AG04450 (cell line): Measurements from ENCODE around the gene ARSK. TPM values are rescaled to one million over a fixed set of nuclear protein-coding genes. Genes with fewer than 3 reads are reported as not detected.
A peak's percentile ranks its signal among the peaks of the same experiment; 100 is the strongest.

ENCODE experiments used
- CTCF ChIA-PET: fragments of 300-600, 350-600 bp; formaldehyde crosslinking; extraction: SDS; loops from one replicate; lab custom pipeline; 2022; ENCODE audit warnings: antibody characterized with exemption, inconsistent platforms; lab: Charles Lee
- POLR2A ChIA-PET: fragments of 350-600 bp; formaldehyde crosslinking; extraction: SDS; loops from one replicate; lab custom pipeline; 2021; ENCODE audit warnings: antibody characterized with exemption, inconsistent platforms; lab: Yijun Ruan, JAX
- DNase-seq: peaks from one replicate; pipeline ENCODE4 v3.0.0-alpha.2; 2011; ENCODE audit warnings: low read depth, low spot score
- H3K27ac ChIP-seq: one replicate; pipeline ENCODE4 v1.5.1; 2012; ENCODE audit warnings: low read depth, low read length, control low read depth
- H3K27me3 ChIP-seq: one replicate; pipeline ENCODE4 v1.6.0; 2012; ENCODE audit warnings: low read length; ENCODE audit not compliant: control insufficient read depth, insufficient read depth
- H3K4me3 ChIP-seq: 2 replicates; pipeline ENCODE4 v1.5.1; 2011; ENCODE audit warnings: mild to moderate bottlenecking, low read depth, low read length, control low read depth
- H3K9me3 ChIP-seq: 2 replicates; pipeline ENCODE4 v1.5.1; 2012; ENCODE audit warnings: low read length; ENCODE audit not compliant: control insufficient read depth, insufficient read depth
- polyA plus RNA-seq: library from polyadenylated mRNA; depleted of rRNA; stranded (reverse); fragments of >200 nt; gene quantifications from 2 replicates; pipeline ENCODE4 v1.2.3, GENCODE V29; 2011
- TF ChIP-seq, protein P1 (sequence below): IDR thresholded peaks from 2 replicates; pipeline ENCODE4 v1.5.1; 2011; ENCODE audit warnings: low read depth, low read length, control low read depth, inconsistent platforms

The ARSK gene
- polyA plus RNA-seq, 1 experiment: 18.3 TPM

DNA sequence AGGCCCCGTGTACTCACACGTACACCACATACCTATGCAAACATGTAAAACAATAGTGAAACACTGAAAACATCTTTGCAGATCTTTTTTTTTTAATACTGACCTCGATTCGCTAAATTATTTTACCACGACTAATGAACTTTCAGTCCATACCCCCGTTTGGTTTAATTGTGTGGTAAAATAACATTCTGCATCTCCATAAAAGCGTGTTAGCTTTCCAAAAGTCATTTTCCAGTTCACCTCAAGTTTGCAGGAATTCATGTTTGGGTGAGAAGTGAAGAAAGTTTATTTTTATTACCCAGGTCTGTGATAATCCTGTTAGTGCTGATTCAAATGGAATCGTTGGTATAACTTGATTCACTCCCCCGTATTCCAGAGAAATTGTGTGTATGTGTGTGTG is 652 bp downstream of the ARSK start:
- TF ChIP-seq, protein P1, sequence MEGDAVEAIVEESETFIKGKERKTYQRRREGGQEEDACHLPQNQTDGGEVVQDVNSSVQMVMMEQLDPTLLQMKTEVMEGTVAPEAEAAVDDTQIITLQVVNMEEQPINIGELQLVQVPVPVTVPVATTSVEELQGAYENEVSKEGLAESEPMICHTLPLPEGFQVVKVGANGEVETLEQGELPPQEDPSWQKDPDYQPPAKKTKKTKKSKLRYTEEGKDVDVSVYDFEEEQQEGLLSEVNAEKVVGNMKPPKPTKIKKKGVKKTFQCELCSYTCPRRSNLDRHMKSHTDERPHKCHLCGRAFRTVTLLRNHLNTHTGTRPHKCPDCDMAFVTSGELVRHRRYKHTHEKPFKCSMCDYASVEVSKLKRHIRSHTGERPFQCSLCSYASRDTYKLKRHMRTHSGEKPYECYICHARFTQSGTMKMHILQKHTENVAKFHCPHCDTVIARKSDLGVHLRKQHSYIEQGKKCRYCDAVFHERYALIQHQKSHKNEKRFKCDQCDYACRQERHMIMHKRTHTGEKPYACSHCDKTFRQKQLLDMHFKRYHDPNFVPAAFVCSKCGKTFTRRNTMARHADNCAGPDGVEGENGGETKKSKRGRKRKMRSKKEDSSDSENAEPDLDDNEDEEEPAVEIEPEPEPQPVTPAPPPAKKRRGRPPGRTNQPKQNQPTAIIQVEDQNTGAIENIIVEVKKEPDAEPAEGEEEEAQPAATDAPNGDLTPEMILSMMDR: no peak
- Histone ChIP-seq H3K27ac (no peak overlapping the region), H3K4me3 (peak overlapping the region; percentile 88), H3K27me3 (no peaks in the 10 kb centered on the region), H3K9me3 (no peaks in the 10 kb centered on the region)
- no peak for DNase-seq
- ChIA-PET POLR2A (interaction anchor here (0.9 to 1.2 kb wide), 4 partner anchors 9 to 175 kb away, joined by 3 to 9 read pairs (median 5); partner anchors contain the start of genes RFESD and RHOBTB3), CTCF (interaction anchor here (0.6 to 1.1 kb wide), 3 partner anchors 11 to 99 kb away, joined by 3 to 4 read pairs (median 3); no protein-coding TSS in a partner anchor)

DNA sequence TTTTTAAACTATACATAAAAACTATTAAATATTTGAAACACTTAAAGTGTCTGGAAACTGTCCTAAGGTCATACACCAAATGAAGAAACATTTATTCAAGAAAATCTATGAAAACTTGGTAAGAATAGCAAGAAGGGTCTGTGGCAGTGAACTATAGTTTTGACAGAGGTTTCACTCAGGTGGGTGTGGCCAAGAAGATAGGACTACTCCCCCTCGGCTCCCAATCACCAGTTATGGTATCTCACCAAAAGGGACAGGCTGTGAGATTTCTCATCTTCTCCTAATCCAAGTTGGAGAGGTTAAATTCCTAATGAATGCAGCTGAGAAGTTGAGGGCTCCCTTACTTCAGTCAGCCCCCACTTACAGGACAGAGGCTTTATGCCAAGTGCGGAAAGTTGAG is 2.9 kb downstream of the ARSK start:
- TF ChIP-seq, protein P1: no peak
- no peaks in the 10 kb centered on the region for H3K9me3 ChIP-seq
- ChIA-PET POLR2A (no interaction called here), CTCF (no interaction called here)
- H3K4me3 ChIP-seq: no peak overlapping the region
- H3K27ac ChIP-seq: no peak overlapping the region
- H3K27me3 ChIP-seq: no peaks in the 10 kb centered on the region
- DNase-seq: no peak

DNA sequence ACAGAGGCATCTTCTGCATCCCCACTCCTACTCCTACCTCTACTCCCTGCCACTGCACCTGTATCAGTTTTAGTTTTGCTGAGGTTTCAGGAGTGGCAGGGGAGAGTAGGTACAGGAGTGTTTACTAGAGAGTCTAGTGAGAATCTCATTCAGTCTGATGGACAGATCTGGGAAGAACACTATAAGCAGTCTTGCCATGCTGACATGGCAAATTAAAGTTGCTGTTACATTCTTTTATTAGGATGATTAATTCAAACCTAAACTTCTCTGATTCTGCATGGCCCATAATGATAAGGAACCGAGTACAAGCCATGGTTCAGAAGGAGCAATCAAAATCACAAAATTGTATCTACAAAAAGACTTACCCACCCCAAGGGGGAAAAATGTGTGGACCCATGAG is 7.4 kb downstream of the ARSK start:
- no peaks in the 10 kb centered on the region for H3K9me3 ChIP-seq
- no peak overlapping the region for H3K4me3 ChIP-seq
- H3K27ac ChIP-seq: no peak overlapping the region
- no peak for DNase-seq
- POLR2A ChIA-PET: no interaction called here
- TF ChIP-seq, protein P1: no peak
- CTCF ChIA-PET: no interaction called here
- no peaks in the 10 kb centered on the region for H3K27me3 ChIP-seq

DNA sequence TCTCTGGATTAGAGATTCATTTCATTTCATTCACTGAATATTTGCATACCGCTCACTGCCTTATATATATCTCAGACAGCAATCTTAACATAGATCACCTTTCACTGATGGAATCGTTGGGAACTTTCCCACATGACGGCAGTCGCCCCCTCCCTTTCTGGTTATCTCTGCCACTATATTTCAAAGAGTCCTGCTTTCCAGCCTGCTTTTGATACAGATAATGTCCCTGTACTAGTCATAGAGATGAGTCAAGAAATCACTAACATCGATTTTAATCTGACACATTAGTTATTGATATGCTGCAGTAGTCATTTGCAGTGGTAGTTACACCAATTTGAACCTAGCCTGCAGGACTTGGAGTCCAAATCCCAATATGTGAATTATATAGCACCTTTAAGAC is 8.5 kb downstream of the ARSK start:
- TF ChIP-seq, protein P1: no peak
- ChIA-PET CTCF (no interaction called here), POLR2A (interaction anchor here (0.6 kb wide), 1 partner anchor 37 kb away, joined by 3 read pairs; no protein-coding TSS in a partner anchor)
- Histone ChIP-seq H3K27me3 (no peaks in the 10 kb centered on the region), H3K9me3 (no peaks in the 10 kb centered on the region), H3K4me3 (no peak overlapping the region), H3K27ac (no peak overlapping the region)
- DNase-seq: no peak

DNA sequence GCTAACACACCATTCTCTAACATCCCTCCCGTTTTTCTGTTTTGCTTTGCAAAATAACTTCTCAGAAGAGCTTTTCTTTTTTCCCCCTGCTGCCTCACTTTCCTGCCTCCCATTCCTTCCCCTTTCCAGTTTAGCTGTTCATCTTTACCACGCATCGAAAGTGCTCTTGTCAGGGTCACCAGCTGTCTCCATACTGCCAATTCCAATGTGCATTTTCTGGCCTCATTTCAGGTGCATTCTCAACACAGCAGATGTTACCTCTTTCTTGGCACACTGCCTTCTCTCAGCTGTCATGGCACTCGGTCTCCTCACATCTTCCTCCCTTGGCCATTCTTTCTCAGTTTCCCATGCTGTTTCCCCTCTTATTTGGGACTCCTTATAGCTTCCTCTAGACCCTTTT is 9.5 kb downstream of the ARSK start:
- no peaks in the 10 kb centered on the region for H3K27me3 ChIP-seq
- POLR2A ChIA-PET: interaction anchor here (1.5 to 1.9 kb wide), 2 partner anchors 10 to 82 kb away, joined by 4 to 9 read pairs; partner anchors contain the start of genes ARSK, RFESD and SKIC3
- CTCF ChIA-PET: no interaction called here
- no peak overlapping the region for H3K27ac ChIP-seq
- no peak overlapping the region for H3K4me3 ChIP-seq
- DNase-seq: no peak
- H3K9me3 ChIP-seq: no peaks in the 10 kb centered on the region
- TF ChIP-seq, protein P1: no peak
